Measurements from ENCODE around the gene COQ10B.

Gene COQ10B

GRCh38 chr2:197502201-197502600 is 48.8 kb downstream of the COQ10B start:
- H3K4me3 ChIP-seq (ENCODE audit: low read depth, low read length): no peak overlapping the region
- TF ChIP-seq CTCF (IDR thresholded peaks at IDR 0.05; ENCODE audit: borderline replicate concordance, insufficient read depth, low read depth, low read length): no peak

GRCh38 chr2:197502685-197503084 is 49.3 kb downstream of the COQ10B start:
- TF ChIP-seq CTCF (IDR thresholded peaks at IDR 0.05; ENCODE audit: borderline replicate concordance, insufficient read depth, low read depth, low read length): no peak
- no peak overlapping the region for H3K4me3 ChIP-seq (ENCODE audit: low read depth, low read length)

- H3K4me3 ChIP-seq (ENCODE audit: low read depth, low read length): no peak overlapping the region
- no peak for TF ChIP-seq CTCF (IDR thresholded peaks at IDR 0.05; ENCODE audit: borderline replicate concordance, insufficient read depth, low read depth, low read length)
These were observed 50.6 kb downstream of the COQ10B start for GRCh38 chr2:197504000-197504399.

- no peak overlapping the region for H3K4me3 ChIP-seq (ENCODE audit: low read depth, low read length)
- no peak for TF ChIP-seq CTCF (IDR thresholded peaks at IDR 0.05; ENCODE audit: borderline replicate concordance, insufficient read depth, low read depth, low read length)
These were observed 51.2 kb downstream of the COQ10B start for GRCh38 chr2:197504512-197504911.

GRCh38 chr2:197506658-197507057 is 53.3 kb downstream of the COQ10B start:
- no peak for TF ChIP-seq CTCF (IDR thresholded peaks at IDR 0.05; ENCODE audit: borderline replicate concordance, insufficient read depth, low read depth, low read length)
- H3K4me3 ChIP-seq (ENCODE audit: low read depth, low read length): no peak overlapping the region

GRCh38 chr2:197513915-197514314 is 60.6 kb downstream of the COQ10B start:
- TF ChIP-seq CTCF (IDR thresholded peaks at IDR 0.05; ENCODE audit: borderline replicate concordance, insufficient read depth, low read depth, low read length): no peak
- no peak overlapping the region for H3K4me3 ChIP-seq (ENCODE audit: low read depth, low read length)

- no peak for TF ChIP-seq CTCF (IDR thresholded peaks at IDR 0.05; ENCODE audit: borderline replicate concordance, insufficient read depth, low read depth, low read length)
- H3K4me3 ChIP-seq (ENCODE audit: low read depth, low read length): no peak overlapping the region
These were observed 61.4 kb downstream of the COQ10B start for GRCh38 chr2:197514754-197515153.

Data from GM12875 (cell line).